Measurements from ENCODE around the gene ATP5F1D. TPM values are rescaled to one million over a fixed set of nuclear protein-coding genes. Genes with fewer than 3 reads are reported as not detected.
A peak's percentile ranks its signal among the peaks of the same experiment; 100 is the strongest.

Gene ATP5F1D
- total and polyA plus RNA-seq, 2 of the 13 experiments (the other 11 are each of a cell fraction or from before 2014, with no cell fraction given), result 39.4 to 78.7 TPM

GRCh38 chr19:1249298-1249989 is 7.9 kb downstream of the ATP5F1D start (continued):
- TF ChIP-seq, protein P1, sequence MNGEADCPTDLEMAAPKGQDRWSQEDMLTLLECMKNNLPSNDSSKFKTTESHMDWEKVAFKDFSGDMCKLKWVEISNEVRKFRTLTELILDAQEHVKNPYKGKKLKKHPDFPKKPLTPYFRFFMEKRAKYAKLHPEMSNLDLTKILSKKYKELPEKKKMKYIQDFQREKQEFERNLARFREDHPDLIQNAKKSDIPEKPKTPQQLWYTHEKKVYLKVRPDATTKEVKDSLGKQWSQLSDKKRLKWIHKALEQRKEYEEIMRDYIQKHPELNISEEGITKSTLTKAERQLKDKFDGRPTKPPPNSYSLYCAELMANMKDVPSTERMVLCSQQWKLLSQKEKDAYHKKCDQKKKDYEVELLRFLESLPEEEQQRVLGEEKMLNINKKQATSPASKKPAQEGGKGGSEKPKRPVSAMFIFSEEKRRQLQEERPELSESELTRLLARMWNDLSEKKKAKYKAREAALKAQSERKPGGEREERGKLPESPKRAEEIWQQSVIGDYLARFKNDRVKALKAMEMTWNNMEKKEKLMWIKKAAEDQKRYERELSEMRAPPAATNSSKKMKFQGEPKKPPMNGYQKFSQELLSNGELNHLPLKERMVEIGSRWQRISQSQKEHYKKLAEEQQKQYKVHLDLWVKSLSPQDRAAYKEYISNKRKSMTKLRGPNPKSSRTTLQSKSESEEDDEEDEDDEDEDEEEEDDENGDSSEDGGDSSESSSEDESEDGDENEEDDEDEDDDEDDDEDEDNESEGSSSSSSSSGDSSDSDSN (CRISPR knock-in tag; IDR thresholded peaks at IDR 0.05), result no peak; the same call in 1 of the 2 replicates
- peak; percentile 62 for TF ChIP-seq NFYB (CRISPR knock-in tag; IDR thresholded peaks at IDR 0.05)
- 0 out of 2 replicates have a peak, but pooled peaks have one; percentile 50 for TF ChIP-seq ZNF530 (CRISPR knock-in tag; IDR thresholded peaks at IDR 0.05; ENCODE audit: low read depth)
- peak; percentile 16; the same call in 1 of the 2 replicates for TF ChIP-seq RFX3 (CRISPR knock-in tag; IDR thresholded peaks at IDR 0.05)
- TF ChIP-seq, protein P2, sequence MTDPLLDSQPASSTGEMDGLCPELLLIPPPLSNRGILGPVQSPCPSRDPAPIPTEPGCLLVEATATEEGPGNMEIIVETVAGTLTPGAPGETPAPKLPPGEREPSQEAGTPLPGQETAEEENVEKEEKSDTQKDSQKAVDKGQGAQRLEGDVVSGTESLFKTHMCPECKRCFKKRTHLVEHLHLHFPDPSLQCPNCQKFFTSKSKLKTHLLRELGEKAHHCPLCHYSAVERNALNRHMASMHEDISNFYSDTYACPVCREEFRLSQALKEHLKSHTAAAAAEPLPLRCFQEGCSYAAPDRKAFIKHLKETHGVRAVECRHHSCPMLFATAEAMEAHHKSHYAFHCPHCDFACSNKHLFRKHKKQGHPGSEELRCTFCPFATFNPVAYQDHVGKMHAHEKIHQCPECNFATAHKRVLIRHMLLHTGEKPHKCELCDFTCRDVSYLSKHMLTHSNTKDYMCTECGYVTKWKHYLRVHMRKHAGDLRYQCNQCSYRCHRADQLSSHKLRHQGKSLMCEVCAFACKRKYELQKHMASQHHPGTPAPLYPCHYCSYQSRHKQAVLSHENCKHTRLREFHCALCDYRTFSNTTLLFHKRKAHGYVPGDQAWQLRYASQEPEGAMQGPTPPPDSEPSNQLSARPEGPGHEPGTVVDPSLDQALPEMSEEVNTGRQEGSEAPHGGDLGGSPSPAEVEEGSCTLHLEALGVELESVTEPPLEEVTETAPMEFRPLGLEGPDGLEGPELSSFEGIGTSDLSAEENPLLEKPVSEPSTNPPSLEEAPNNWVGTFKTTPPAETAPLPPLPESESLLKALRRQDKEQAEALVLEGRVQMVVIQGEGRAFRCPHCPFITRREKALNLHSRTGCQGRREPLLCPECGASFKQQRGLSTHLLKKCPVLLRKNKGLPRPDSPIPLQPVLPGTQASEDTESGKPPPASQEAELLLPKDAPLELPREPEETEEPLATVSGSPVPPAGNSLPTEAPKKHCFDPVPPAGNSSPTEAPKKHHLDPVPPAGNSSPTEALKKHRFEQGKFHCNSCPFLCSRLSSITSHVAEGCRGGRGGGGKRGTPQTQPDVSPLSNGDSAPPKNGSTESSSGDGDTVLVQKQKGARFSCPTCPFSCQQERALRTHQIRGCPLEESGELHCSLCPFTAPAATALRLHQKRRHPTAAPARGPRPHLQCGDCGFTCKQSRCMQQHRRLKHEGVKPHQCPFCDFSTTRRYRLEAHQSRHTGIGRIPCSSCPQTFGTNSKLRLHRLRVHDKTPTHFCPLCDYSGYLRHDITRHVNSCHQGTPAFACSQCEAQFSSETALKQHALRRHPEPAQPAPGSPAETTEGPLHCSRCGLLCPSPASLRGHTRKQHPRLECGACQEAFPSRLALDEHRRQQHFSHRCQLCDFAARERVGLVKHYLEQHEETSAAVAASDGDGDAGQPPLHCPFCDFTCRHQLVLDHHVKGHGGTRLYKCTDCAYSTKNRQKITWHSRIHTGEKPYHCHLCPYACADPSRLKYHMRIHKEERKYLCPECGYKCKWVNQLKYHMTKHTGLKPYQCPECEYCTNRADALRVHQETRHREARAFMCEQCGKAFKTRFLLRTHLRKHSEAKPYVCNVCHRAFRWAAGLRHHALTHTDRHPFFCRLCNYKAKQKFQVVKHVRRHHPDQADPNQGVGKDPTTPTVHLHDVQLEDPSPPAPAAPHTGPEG (CRISPR knock-in tag; IDR thresholded peaks at IDR 0.05), result 0 out of 2 replicates have a peak, but pooled peaks have one; percentile 60
- peak; percentile 58; the same call in 1 of the 2 replicates for TF ChIP-seq PRDM15 (CRISPR knock-in tag; IDR thresholded peaks at IDR 0.05)
- TF ChIP-seq SOX5 (CRISPR knock-in tag; IDR thresholded peaks at IDR 0.05; ENCODE audit: borderline replicate concordance), result peak; percentile 84
- TF ChIP-seq FOXP4 (CRISPR knock-in tag; IDR thresholded peaks at IDR 0.05), result no peak
- no peak for TF ChIP-seq RORA (CRISPR knock-in tag; IDR thresholded peaks at IDR 0.05)
- TF ChIP-seq TRIM24 (CRISPR knock-in tag; IDR thresholded peaks at IDR 0.05), result no peak
- TF ChIP-seq MIER3 (CRISPR knock-in tag; IDR thresholded peaks at IDR 0.05; ENCODE audit: borderline replicate concordance), result no peak
- peak; percentile 18 for TF ChIP-seq ASH2L (IDR thresholded peaks at IDR 0.05; ENCODE audit: insufficient read length, low read depth, low read length)
- peak; percentile 35 for TF ChIP-seq ZFY (CRISPR knock-in tag; IDR thresholded peaks at IDR 0.05)

All from HepG2 (cell line).